HEK293 (cell line): ENCODE data around the gene ADM2.

Experiments used
- GLIS2 ChIP-seq: fragments of 450-650 bp; formaldehyde crosslinking; IDR thresholded peaks from 2 replicates; pipeline ENCODE4 v1.5.1; 2016; ENCODE audit warnings: missing biosample characterization, missing genetic modification characterization
- KLF1 ChIP-seq: fragments of 450-650 bp; formaldehyde crosslinking; IDR thresholded peaks from 2 replicates; pipeline ENCODE4 v1.5.1; 2016; ENCODE audit warnings: missing biosample characterization, missing genetic modification characterization
- KLF7 ChIP-seq: fragments of 450-650 bp; formaldehyde crosslinking; IDR thresholded peaks from 2 replicates; pipeline ENCODE4 v1.5.1; 2016; ENCODE audit warnings: missing biosample characterization, missing genetic modification characterization, borderline replicate concordance
- MEIS1 ChIP-seq: sonication (generic); formaldehyde crosslinking; IDR thresholded peaks from 2 replicates; pipeline ENCODE4 v1.8.1; 2022; ENCODE audit warnings: missing genetic modification reagents, mild to moderate bottlenecking, borderline replicate concordance
- MYNN ChIP-seq: fragments of 450-650 bp; formaldehyde crosslinking; IDR thresholded peaks from 2 replicates; pipeline ENCODE4 v1.5.1; 2016; ENCODE audit warnings: missing biosample characterization, missing genetic modification characterization, borderline replicate concordance
- PATZ1 ChIP-seq: fragments of 450-650 bp; formaldehyde crosslinking; IDR thresholded peaks from 2 replicates; pipeline ENCODE4 v1.5.1; 2016; ENCODE audit warnings: missing biosample characterization, missing genetic modification characterization
- SP7 ChIP-seq: fragments of 450-650 bp; formaldehyde crosslinking; IDR thresholded peaks from 2 replicates; pipeline ENCODE4 v1.5.1; 2016; ENCODE audit warnings: missing biosample characterization, missing genetic modification characterization
- YY1 ChIP-seq: fragments of 450-650 bp; formaldehyde crosslinking; IDR thresholded peaks from 2 replicates; pipeline ENCODE4 v1.5.1; 2018; ENCODE audit warnings: missing biosample characterization, missing genetic modification characterization
- YY2 ChIP-seq: fragments of 450-650 bp; formaldehyde crosslinking; IDR thresholded peaks from 2 replicates; pipeline ENCODE4 v1.5.1; 2016; ENCODE audit warnings: missing biosample characterization, missing genetic modification characterization
- ZBTB20 ChIP-seq: fragments of 450-650 bp; formaldehyde crosslinking; IDR thresholded peaks from 2 replicates; pipeline ENCODE4 v1.5.1; 2016; ENCODE audit warnings: missing biosample characterization, missing genetic modification characterization
- ZBTB49 ChIP-seq: fragments of 450-650 bp; formaldehyde crosslinking; IDR thresholded peaks from 2 replicates; pipeline ENCODE4 v1.5.1; 2016; ENCODE audit warnings: missing biosample characterization, missing genetic modification characterization, low read depth
- ZNF114 ChIP-seq: fragments of 450-650 bp; formaldehyde crosslinking; IDR thresholded peaks from 2 replicates; pipeline ENCODE4 v1.5.0; 2017; ENCODE audit warnings: missing biosample characterization, missing genetic modification characterization
- ZNF157 ChIP-seq: fragments of 450-650 bp; formaldehyde crosslinking; IDR thresholded peaks from 2 replicates; pipeline ENCODE4 v1.5.1; 2016; ENCODE audit warnings: missing biosample characterization, missing genetic modification characterization
- ZNF16 ChIP-seq: fragments of 450-650 bp; formaldehyde crosslinking; IDR thresholded peaks from 2 replicates; pipeline ENCODE4 v1.5.1; 2016; ENCODE audit warnings: low read depth, missing biosample characterization, missing genetic modification characterization
- ZNF221 ChIP-seq: fragments of 450-650 bp; formaldehyde crosslinking; IDR thresholded peaks from 2 replicates; pipeline ENCODE4 v1.5.1; 2017; ENCODE audit warnings: missing biosample characterization, missing genetic modification characterization, borderline replicate concordance
- ZNF366 ChIP-seq: fragments of 450-650 bp; formaldehyde crosslinking; conservative IDR thresholded peaks from 2 replicates; pipeline ENCODE4 v1.5.1; 2016; ENCODE audit warnings: missing biosample characterization, missing genetic modification characterization
- ZNF404 ChIP-seq: fragments of 450-650 bp; formaldehyde crosslinking; IDR thresholded peaks from 2 replicates; pipeline ENCODE4 v1.5.1; 2017; ENCODE audit warnings: missing biosample characterization, missing genetic modification characterization
- ZNF423 ChIP-seq: fragments of 450-650 bp; formaldehyde crosslinking; IDR thresholded peaks from 2 replicates; pipeline ENCODE4 v1.5.1; 2016; ENCODE audit warnings: missing biosample characterization, missing genetic modification characterization
- ZNF473 ChIP-seq: fragments of 450-650 bp; formaldehyde crosslinking; IDR thresholded peaks from 2 replicates; pipeline ENCODE4 v1.5.1; 2017; ENCODE audit warnings: missing biosample characterization, missing genetic modification characterization
- ZNF529 ChIP-seq: fragments of 450-650 bp; formaldehyde crosslinking; IDR thresholded peaks from 2 replicates; pipeline ENCODE4 v1.5.1; 2017; ENCODE audit warnings: missing genetic modification characterization, missing biosample characterization; ENCODE audit not compliant: insufficient replicate concordance
- ZNF626 ChIP-seq: fragments of 450-650 bp; sonication (Bioruptor Pico); formaldehyde crosslinking; IDR thresholded peaks from 2 replicates; pipeline ENCODE4 v1.5.1; 2018; ENCODE audit warnings: missing biosample characterization, missing genetic modification characterization, inconsistent platforms
- ZNF707 ChIP-seq: fragments of 450-650 bp; formaldehyde crosslinking; IDR thresholded peaks from 2 replicates; pipeline ENCODE4 v1.5.1; 2016; ENCODE audit warnings: missing biosample characterization, missing genetic modification characterization
- ZNF792 ChIP-seq: fragments of 450-650 bp; formaldehyde crosslinking; IDR thresholded peaks from 2 replicates; pipeline ENCODE4 v1.5.1; 2016; ENCODE audit warnings: missing biosample characterization, missing genetic modification characterization
- ZSCAN30 ChIP-seq: fragments of 450-650 bp; IDR thresholded peaks from 2 replicates; pipeline ENCODE4 v1.5.1; 2018; ENCODE audit warnings: missing biosample characterization, mild to moderate bottlenecking, missing genetic modification characterization, moderate library complexity
- TF ChIP-seq, protein P1 (sequence below): fragments of 450-650 bp; formaldehyde crosslinking; IDR thresholded peaks from 2 replicates; pipeline ENCODE4 v1.5.1; 2016; ENCODE audit warnings: missing biosample characterization, missing genetic modification characterization
- TF ChIP-seq, protein P2 (sequence below): fragments of 450-650 bp; formaldehyde crosslinking; optimal IDR thresholded peaks from 2 replicates; pipeline ENCODE3; 2016; ENCODE audit warnings: missing biosample characterization, mild to moderate bottlenecking, missing genetic modification characterization
- TF ChIP-seq, protein P3 (sequence below): fragments of 450-650 bp; IDR thresholded peaks from 2 replicates; pipeline ENCODE4 v1.5.1; 2018; ENCODE audit warnings: missing biosample characterization, mild to moderate bottlenecking, missing genetic modification characterization
- TF ChIP-seq, protein P4 (sequence below): fragments of 450-650 bp; formaldehyde crosslinking; IDR thresholded peaks from 2 replicates; pipeline ENCODE4 v1.5.1; 2016; ENCODE audit warnings: missing biosample characterization, missing genetic modification characterization
- TF ChIP-seq, protein P5 (sequence below): sonication (generic); formaldehyde crosslinking; IDR thresholded peaks from 2 replicates; pipeline ENCODE4 v1.8.1; 2022; ENCODE audit warnings: mild to moderate bottlenecking, moderate library complexity, missing genetic modification reagents

ADM2 gene

GRCh38 chr22:50507421-50507990, 26.2 kb downstream of the ADM2 start, which contains the start of gene LMF2 (continued):
- TF ChIP-seq, protein P1, sequence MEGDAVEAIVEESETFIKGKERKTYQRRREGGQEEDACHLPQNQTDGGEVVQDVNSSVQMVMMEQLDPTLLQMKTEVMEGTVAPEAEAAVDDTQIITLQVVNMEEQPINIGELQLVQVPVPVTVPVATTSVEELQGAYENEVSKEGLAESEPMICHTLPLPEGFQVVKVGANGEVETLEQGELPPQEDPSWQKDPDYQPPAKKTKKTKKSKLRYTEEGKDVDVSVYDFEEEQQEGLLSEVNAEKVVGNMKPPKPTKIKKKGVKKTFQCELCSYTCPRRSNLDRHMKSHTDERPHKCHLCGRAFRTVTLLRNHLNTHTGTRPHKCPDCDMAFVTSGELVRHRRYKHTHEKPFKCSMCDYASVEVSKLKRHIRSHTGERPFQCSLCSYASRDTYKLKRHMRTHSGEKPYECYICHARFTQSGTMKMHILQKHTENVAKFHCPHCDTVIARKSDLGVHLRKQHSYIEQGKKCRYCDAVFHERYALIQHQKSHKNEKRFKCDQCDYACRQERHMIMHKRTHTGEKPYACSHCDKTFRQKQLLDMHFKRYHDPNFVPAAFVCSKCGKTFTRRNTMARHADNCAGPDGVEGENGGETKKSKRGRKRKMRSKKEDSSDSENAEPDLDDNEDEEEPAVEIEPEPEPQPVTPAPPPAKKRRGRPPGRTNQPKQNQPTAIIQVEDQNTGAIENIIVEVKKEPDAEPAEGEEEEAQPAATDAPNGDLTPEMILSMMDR (tag by site-specific recombination), result peak; percentile 36; the same call in 1 of the 2 replicates
- TF ChIP-seq ZNF473 (tag by site-specific recombination) (no peak), KLF7 (peak; percentile 81; the same call in 1 of the 2 replicates), ZNF404 (tag by site-specific recombination) (no peak), MYNN (tag by site-specific recombination) (no peak), ZSCAN30 (tag by site-specific recombination) (0 out of 2 replicates have a peak, but pooled peaks have one; percentile 32), ZBTB20 (tag by site-specific recombination) (peak; percentile 24; the same call in 1 of the 2 replicates), ZBTB49 (no peak), ZNF157 (no peak), ZNF366 (tag by site-specific recombination) (no peak), ZNF707 (tag by site-specific recombination) (no peak), ZNF114 (tag by site-specific recombination) (no peak), ZNF16 (tag by site-specific recombination) (no peak), YY2 (tag by site-specific recombination) (0 out of 2 replicates have a peak, but pooled peaks have one; percentile 50), ZNF221 (tag by site-specific recombination) (no peak), ZNF792 (no peak), ZNF423 (tag by site-specific recombination) (no peak), SP7 (tag by site-specific recombination) (peak; percentile 53; the same call in 1 of the 2 replicates), ZNF626 (tag by site-specific recombination) (no peak), ZNF529 (tag by site-specific recombination) (no peak), GLIS2 (tag by site-specific recombination) (peak; percentile 85), PATZ1 (tag by site-specific recombination) (peak; percentile 53), MEIS1 (CRISPR knock-in tag) (no peak), KLF1 (peak; percentile 63), YY1 (tag by site-specific recombination) (peak; percentile 73)
- TF ChIP-seq, protein P2, sequence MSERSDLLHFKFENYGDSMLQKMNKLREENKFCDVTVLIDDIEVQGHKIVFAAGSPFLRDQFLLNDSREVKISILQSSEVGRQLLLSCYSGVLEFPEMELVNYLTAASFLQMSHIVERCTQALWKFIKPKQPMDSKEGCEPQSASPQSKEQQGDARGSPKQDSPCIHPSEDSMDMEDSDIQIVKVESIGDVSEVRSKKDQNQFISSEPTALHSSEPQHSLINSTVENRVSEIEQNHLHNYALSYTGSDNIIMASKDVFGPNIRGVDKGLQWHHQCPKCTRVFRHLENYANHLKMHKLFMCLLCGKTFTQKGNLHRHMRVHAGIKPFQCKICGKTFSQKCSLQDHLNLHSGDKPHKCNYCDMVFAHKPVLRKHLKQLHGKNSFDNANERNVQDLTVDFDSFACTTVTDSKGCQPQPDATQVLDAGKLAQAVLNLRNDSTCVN (tag by site-specific recombination), result no peak
- TF ChIP-seq, protein P3, sequence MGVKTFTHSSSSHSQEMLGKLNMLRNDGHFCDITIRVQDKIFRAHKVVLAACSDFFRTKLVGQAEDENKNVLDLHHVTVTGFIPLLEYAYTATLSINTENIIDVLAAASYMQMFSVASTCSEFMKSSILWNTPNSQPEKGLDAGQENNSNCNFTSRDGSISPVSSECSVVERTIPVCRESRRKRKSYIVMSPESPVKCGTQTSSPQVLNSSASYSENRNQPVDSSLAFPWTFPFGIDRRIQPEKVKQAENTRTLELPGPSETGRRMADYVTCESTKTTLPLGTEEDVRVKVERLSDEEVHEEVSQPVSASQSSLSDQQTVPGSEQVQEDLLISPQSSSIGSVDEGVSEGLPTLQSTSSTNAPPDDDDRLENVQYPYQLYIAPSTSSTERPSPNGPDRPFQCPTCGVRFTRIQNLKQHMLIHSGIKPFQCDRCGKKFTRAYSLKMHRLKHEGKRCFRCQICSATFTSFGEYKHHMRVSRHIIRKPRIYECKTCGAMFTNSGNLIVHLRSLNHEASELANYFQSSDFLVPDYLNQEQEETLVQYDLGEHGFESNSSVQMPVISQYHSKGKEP (tag by site-specific recombination), result no peak
- TF ChIP-seq, protein P4, sequence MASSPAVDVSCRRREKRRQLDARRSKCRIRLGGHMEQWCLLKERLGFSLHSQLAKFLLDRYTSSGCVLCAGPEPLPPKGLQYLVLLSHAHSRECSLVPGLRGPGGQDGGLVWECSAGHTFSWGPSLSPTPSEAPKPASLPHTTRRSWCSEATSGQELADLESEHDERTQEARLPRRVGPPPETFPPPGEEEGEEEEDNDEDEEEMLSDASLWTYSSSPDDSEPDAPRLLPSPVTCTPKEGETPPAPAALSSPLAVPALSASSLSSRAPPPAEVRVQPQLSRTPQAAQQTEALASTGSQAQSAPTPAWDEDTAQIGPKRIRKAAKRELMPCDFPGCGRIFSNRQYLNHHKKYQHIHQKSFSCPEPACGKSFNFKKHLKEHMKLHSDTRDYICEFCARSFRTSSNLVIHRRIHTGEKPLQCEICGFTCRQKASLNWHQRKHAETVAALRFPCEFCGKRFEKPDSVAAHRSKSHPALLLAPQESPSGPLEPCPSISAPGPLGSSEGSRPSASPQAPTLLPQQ (tag by site-specific recombination), result no peak
- TF ChIP-seq, protein P5, sequence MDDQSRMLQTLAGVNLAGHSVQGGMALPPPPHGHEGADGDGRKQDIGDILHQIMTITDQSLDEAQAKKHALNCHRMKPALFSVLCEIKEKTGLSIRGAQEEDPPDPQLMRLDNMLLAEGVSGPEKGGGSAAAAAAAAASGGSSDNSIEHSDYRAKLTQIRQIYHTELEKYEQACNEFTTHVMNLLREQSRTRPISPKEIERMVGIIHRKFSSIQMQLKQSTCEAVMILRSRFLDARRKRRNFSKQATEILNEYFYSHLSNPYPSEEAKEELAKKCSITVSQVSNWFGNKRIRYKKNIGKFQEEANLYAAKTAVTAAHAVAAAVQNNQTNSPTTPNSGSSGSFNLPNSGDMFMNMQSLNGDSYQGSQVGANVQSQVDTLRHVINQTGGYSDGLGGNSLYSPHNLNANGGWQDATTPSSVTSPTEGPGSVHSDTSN (CRISPR knock-in tag), result peak; percentile 38; the same call in 1 of the 2 replicates
